ENCODE results near the gene KCND2. TPM values are rescaled to one million over a fixed set of nuclear protein-coding genes. Genes with fewer than 3 reads are reported as not detected.

KCND2 gene
- total RNA-seq, 1 donor from 2014 or later, result 13.7 TPM

- no peaks in the 10 kb centered on the region for H3K4me1 Mint-ChIP-seq (ENCODE audit: low read depth)
- H3K4me3 Mint-ChIP-seq (ENCODE audit: low read depth), result no peak overlapping the region
- H3K27ac Mint-ChIP-seq, result no peak overlapping the region
- no peak for TF ChIP-seq CTCF (IDR thresholded peaks at IDR 0.05; ENCODE audit: unreplicated experiment)
- DNase-seq (ENCODE audit: low spot score, unreplicated experiment), result no peak
- H3K36me3 Mint-ChIP-seq (ENCODE audit: insufficient read depth), result no peaks in the 10 kb centered on the region
- H3K9me3 Mint-ChIP-seq (ENCODE audit: low read depth), result no peaks in the 10 kb centered on the region
- no peaks in the 10 kb centered on the region for H3K27me3 Mint-ChIP-seq
Measured at GRCh38 chr7:120783273-120783672, 510.3 kb downstream of the KCND2 start.

GRCh38 chr7:120783721-120784120, 510.7 kb downstream of the KCND2 start:
- H3K9me3 Mint-ChIP-seq (ENCODE audit: low read depth), result no peaks in the 10 kb centered on the region
- H3K4me1 Mint-ChIP-seq (ENCODE audit: low read depth), result no peaks in the 10 kb centered on the region
- DNase-seq (ENCODE audit: low spot score, unreplicated experiment), result no peak
- H3K36me3 Mint-ChIP-seq (ENCODE audit: insufficient read depth), result peaks cover 2% of the 10 kb centered on the region
- no peaks in the 10 kb centered on the region for H3K27me3 Mint-ChIP-seq
- TF ChIP-seq CTCF (IDR thresholded peaks at IDR 0.05; ENCODE audit: unreplicated experiment), result no peak
- H3K4me3 Mint-ChIP-seq (ENCODE audit: low read depth), result no peak overlapping the region
- H3K27ac Mint-ChIP-seq, result no peak overlapping the region

- H3K9me3 Mint-ChIP-seq (ENCODE audit: low read depth), result no peaks in the 10 kb centered on the region
- no peak for TF ChIP-seq CTCF (IDR thresholded peaks at IDR 0.05; ENCODE audit: unreplicated experiment)
- H3K36me3 Mint-ChIP-seq (ENCODE audit: insufficient read depth), result peaks cover 4% of the 10 kb centered on the region
- no peaks in the 10 kb centered on the region for H3K4me1 Mint-ChIP-seq (ENCODE audit: low read depth)
- no peaks in the 10 kb centered on the region for H3K27me3 Mint-ChIP-seq
- DNase-seq (ENCODE audit: low spot score, unreplicated experiment), result no peak
- no peak overlapping the region for H3K4me3 Mint-ChIP-seq (ENCODE audit: low read depth)
- no peak overlapping the region for H3K27ac Mint-ChIP-seq
Measured at GRCh38 chr7:120785095-120785494, 512.1 kb downstream of the KCND2 start.

- no peaks in the 10 kb centered on the region for H3K27me3 Mint-ChIP-seq
- peaks cover 3% of the 10 kb centered on the region for H3K4me1 Mint-ChIP-seq (ENCODE audit: low read depth)
- TF ChIP-seq CTCF (IDR thresholded peaks at IDR 0.05; ENCODE audit: unreplicated experiment), result peak; percentile 91
- peak; percentile 64 for DNase-seq (ENCODE audit: low spot score, unreplicated experiment)
- no peaks in the 10 kb centered on the region for H3K9me3 Mint-ChIP-seq (ENCODE audit: low read depth)
- peaks cover 11% of the 10 kb centered on the region for H3K36me3 Mint-ChIP-seq (ENCODE audit: insufficient read depth)
- no peak overlapping the region for H3K27ac Mint-ChIP-seq
- H3K4me3 Mint-ChIP-seq (ENCODE audit: low read depth), result no peak overlapping the region
Measured at GRCh38 chr7:120792091-120792860, 519.3 kb downstream of the KCND2 start.

GRCh38 chr7:120792861-120793130, 519.8 kb downstream of the KCND2 start:
- Mint-ChIP-seq H3K4me3 (ENCODE audit: low read depth) (no peak overlapping the region), H3K36me3 (ENCODE audit: insufficient read depth) (peaks cover 15% of the 10 kb centered on the region), H3K27ac (no peak overlapping the region), H3K9me3 (ENCODE audit: low read depth) (peaks cover 4% of the 10 kb centered on the region), H3K27me3 (no peaks in the 10 kb centered on the region), H3K4me1 (ENCODE audit: low read depth) (peaks cover 3% of the 10 kb centered on the region)
- TF ChIP-seq CTCF (IDR thresholded peaks at IDR 0.05; ENCODE audit: unreplicated experiment), result no peak
- DNase-seq (ENCODE audit: low spot score, unreplicated experiment), result no peak
